PFSK-1 (cell line): ENCODE results near the gene DDX42.

Experiments used
- FOXP2 ChIP-seq: optimal IDR thresholded peaks from 2 replicates; pipeline ENCODE3; 2011; ENCODE audit warnings: borderline replicate concordance, control low read depth, inconsistent platforms; ENCODE audit not compliant: insufficient read depth; ENCODE audit errors: extremely low read length, extremely low read depth
- POLR2AphosphoS5 ChIP-seq: IDR thresholded peaks from 2 replicates; pipeline ENCODE4 v1.6.1; 2012; ENCODE audit warnings: low read depth, mild to moderate bottlenecking, control low read depth, low read length, moderate library complexity
- REST ChIP-seq, 2 experiments: IDR thresholded peaks; 2 replicates each; pipeline versions ENCODE4 v1.6.1 to v1.8.0; 2011 to 2012; ENCODE audit warnings: low read depth in 2 of 2, low read length in 2 of 2, control low read depth in 1 of 2, inconsistent platforms in 1 of 2, mild to moderate bottlenecking in 1 of 2, moderate library complexity in 1 of 2; ENCODE audit not compliant: insufficient read depth in 1 of 2
- SIN3A ChIP-seq: IDR thresholded peaks from 2 replicates; pipeline ENCODE4 v1.6.1; 2012; ENCODE audit warnings: mild to moderate bottlenecking, low read length, moderate library complexity, borderline replicate concordance; ENCODE audit not compliant: insufficient read depth
- TAF1 ChIP-seq: IDR thresholded peaks from 2 replicates; pipeline ENCODE4 v1.6.1; 2012; ENCODE audit warnings: low read length, control low read depth, borderline replicate concordance; ENCODE audit not compliant: insufficient read depth

DDX42 gene

GRCh38 chr17:63751806-63752205, 22.2 kb upstream of the DDX42 start:
- no peak for TF ChIP-seq POLR2AphosphoS5
- no peak for TF ChIP-seq FOXP2
- TF ChIP-seq REST (IDR thresholded peaks at IDR 0.05; ENCODE audit: insufficient read depth in 1 of 2, low read depth in 2 of 2, low read length in 2 of 2) = no peak
- no peak for TF ChIP-seq TAF1
- TF ChIP-seq SIN3A = no peak

GRCh38 chr17:63752707-63753106, 21.3 kb upstream of the DDX42 start:
- TF ChIP-seq POLR2AphosphoS5 = no peak
- TF ChIP-seq SIN3A = no peak
- no peak for TF ChIP-seq FOXP2
- TF ChIP-seq TAF1 = no peak
- TF ChIP-seq REST (IDR thresholded peaks at IDR 0.05; ENCODE audit: insufficient read depth in 1 of 2, low read depth in 2 of 2, low read length in 2 of 2) = no peak

GRCh38 chr17:63753215-63753614, 20.8 kb upstream of the DDX42 start:
- TF ChIP-seq SIN3A = no peak
- no peak for TF ChIP-seq POLR2AphosphoS5
- TF ChIP-seq TAF1 = no peak
- no peak for TF ChIP-seq FOXP2
- TF ChIP-seq REST (IDR thresholded peaks at IDR 0.05; ENCODE audit: insufficient read depth in 1 of 2, low read depth in 2 of 2, low read length in 2 of 2) = no peak

GRCh38 chr17:63754046-63754445, 19.9 kb upstream of the DDX42 start:
- TF ChIP-seq POLR2AphosphoS5 = no peak
- no peak for TF ChIP-seq FOXP2
- TF ChIP-seq SIN3A = no peak
- TF ChIP-seq REST (IDR thresholded peaks at IDR 0.05; ENCODE audit: insufficient read depth in 1 of 2, low read depth in 2 of 2, low read length in 2 of 2) = no peak
- TF ChIP-seq TAF1 = no peak

GRCh38 chr17:63758428-63758827, 15.5 kb upstream of the DDX42 start:
- TF ChIP-seq FOXP2 (no peak), SIN3A (no peak), REST (IDR thresholded peaks at IDR 0.05; ENCODE audit: insufficient read depth in 1 of 2, low read depth in 2 of 2, low read length in 2 of 2) (no peak), TAF1 (no peak), POLR2AphosphoS5 (no peak)
